IMR-90 (cell line): ENCODE results near the gene FAM174C. TPM values are rescaled to one million over a fixed set of nuclear protein-coding genes. Genes with fewer than 3 reads are reported as not detected.

ENCODE experiments used
- ATAC-seq: fragments of 200-7000 bp; cut with Tn5 transposase; 2 replicates; pipeline ENCODE4 v1.9.1; 2020; ENCODE audit warnings: low read depth, mild to moderate bottlenecking, moderate library complexity
- BruUV-seq: library from RNA; stranded (reverse); fragments of 400-500 nt; replicated peaks from 2 replicates; lab custom pipeline; 2021; lab: Mats Ljungman, UMichigan
- CTCF ChIA-PET: fragments of 300-600 bp; formaldehyde crosslinking; extraction: SDS; loops from one replicate; lab custom pipeline; 2021; ENCODE audit warnings: antibody characterized with exemption; lab: Yijun Ruan, JAX
- POLR2A ChIA-PET: fragments of 300-600 bp; sonication (Branson Sonifier 250); formaldehyde crosslinking; loops from one replicate; lab custom pipeline; 2022; ENCODE audit warnings: antibody characterized with exemption; ENCODE audit not compliant: unreplicated experiment; lab: Charles Lee
- DNase-seq: peaks from one replicate; pipeline ENCODE4 v3.0.0; 2013
- H2AFZ ChIP-seq: replicated peaks from 2 replicates; pipeline ENCODE3; 2013; ENCODE audit warnings: low read length, mild to moderate bottlenecking; ENCODE audit not compliant: poor library complexity
- H2AK5ac ChIP-seq: 2 replicates; pipeline ENCODE4 v1.6.1; 2013; ENCODE audit warnings: low read depth, low read length, inconsistent platforms
- H2AK9ac ChIP-seq: replicated peaks from 2 replicates; pipeline ENCODE3; 2013; ENCODE audit warnings: mild to moderate bottlenecking, low read depth, low read length, moderate library complexity; ENCODE audit not compliant: poor library complexity
- H2BK120ac ChIP-seq: 2 replicates; pipeline ENCODE4 v1.6.1; 2013; ENCODE audit warnings: low read depth, low read length, inconsistent platforms
- H2BK15ac ChIP-seq: 3 replicates; pipeline ENCODE4 v1.6.1; 2013; ENCODE audit warnings: low read depth, low read length, inconsistent platforms
- H2BK20ac ChIP-seq: 2 replicates; pipeline ENCODE4 v1.6.1; 2013; ENCODE audit warnings: low read depth, mild to moderate bottlenecking, inconsistent platforms, low read length, moderate library complexity
- H2BK5ac ChIP-seq: 2 replicates; pipeline ENCODE4 v1.6.1; 2013; ENCODE audit warnings: mild to moderate bottlenecking, low read depth, low read length, inconsistent platforms; ENCODE audit not compliant: poor library complexity, severe bottlenecking
- H3K14ac ChIP-seq: replicated peaks from 2 replicates; pipeline ENCODE4 v1.6.1; 2013; ENCODE audit warnings: low read depth, low read length, inconsistent platforms
- H3K18ac ChIP-seq: 2 replicates; pipeline ENCODE4 v1.6.1; 2013; ENCODE audit warnings: low read depth, low read length, control low read depth
- H3K23ac ChIP-seq: 2 replicates; pipeline ENCODE4 v1.6.1; 2013; ENCODE audit warnings: low read depth, low read length, inconsistent platforms
- H3K27ac ChIP-seq: 2 replicates; pipeline ENCODE4 v1.5.1; 2013; ENCODE audit warnings: mild to moderate bottlenecking, control low read depth, low read length; ENCODE audit not compliant: insufficient read depth
- H3K27me3 ChIP-seq: 2 replicates; pipeline ENCODE4 v1.6.1; 2013; ENCODE audit warnings: low read length; ENCODE audit not compliant: control insufficient read depth, insufficient read depth
- H3K36me3 ChIP-seq: 2 replicates; pipeline ENCODE4 v1.6.1; 2013; ENCODE audit warnings: low read length, mixed read lengths; ENCODE audit not compliant: control insufficient read depth, insufficient read depth
- H3K4ac ChIP-seq: 2 replicates; pipeline ENCODE4 v1.6.1; 2013; ENCODE audit warnings: low read depth, low read length, inconsistent platforms
- H3K4me1 ChIP-seq: 2 replicates; pipeline ENCODE4 v1.6.1; 2013; ENCODE audit warnings: low read length, mixed read lengths; ENCODE audit not compliant: control insufficient read depth, insufficient read depth
- H3K4me2 ChIP-seq: 2 replicates; pipeline ENCODE4 v1.6.1; 2013; ENCODE audit warnings: low read depth, mild to moderate bottlenecking, control low read depth, low read length, moderate library complexity
- H3K4me3 ChIP-seq: 2 replicates; pipeline ENCODE4 v1.5.1; 2013; ENCODE audit warnings: low read depth, mild to moderate bottlenecking, control low read depth, low read length, moderate library complexity; ENCODE audit not compliant: insufficient read depth
- H3K56ac ChIP-seq: 2 replicates; pipeline ENCODE4 v1.6.1; 2013; ENCODE audit warnings: low read length, inconsistent platforms; ENCODE audit not compliant: insufficient read depth; ENCODE audit errors: extremely low read depth
- H3K79me1 ChIP-seq, 2 experiments: 2 replicates each; pipeline ENCODE4 v1.6.1; 2013; ENCODE audit warnings: low read length in 2 of 2, inconsistent platforms in 1 of 2, low read depth in 1 of 2
- H3K9ac ChIP-seq: 2 replicates; pipeline ENCODE4 v1.6.1; 2013; ENCODE audit warnings: low read depth, low read length, control low read depth
- H3K9me1 ChIP-seq: 2 replicates; pipeline ENCODE4 v1.6.1; 2013; ENCODE audit warnings: low read length, inconsistent platforms; ENCODE audit not compliant: insufficient read depth
- H3K9me3 ChIP-seq: 2 replicates; pipeline ENCODE4 v1.6.1; 2013; ENCODE audit warnings: low read length; ENCODE audit not compliant: control insufficient read depth, insufficient read depth
- H4K20me1 ChIP-seq: 2 replicates; pipeline ENCODE4 v1.6.1; 2013; ENCODE audit warnings: low read length, inconsistent platforms; ENCODE audit not compliant: insufficient read depth
- H4K5ac ChIP-seq: 2 replicates; pipeline ENCODE4 v1.6.1; 2013; ENCODE audit warnings: mild to moderate bottlenecking, low read depth, low read length, control low read depth
- H4K8ac ChIP-seq, 2 experiments: 2 replicates each; pipeline ENCODE4 v1.6.1; 2013; ENCODE audit warnings: low read depth in 2 of 2, low read length in 2 of 2, control low read depth in 1 of 2, inconsistent platforms in 1 of 2
- H4K91ac ChIP-seq: 2 replicates; pipeline ENCODE4 v1.6.1; 2013; ENCODE audit warnings: low read depth, low read length, inconsistent platforms; ENCODE audit not compliant: insufficient read depth
- CEBPB ChIP-seq: IDR thresholded peaks from 2 replicates; pipeline ENCODE4 v1.6.1; 2012; ENCODE audit warnings: low read depth, low read length, improper control_type of control experiment
- CHD1 ChIP-seq: IDR thresholded peaks from 2 replicates; pipeline ENCODE4 v1.6.1; 2012; ENCODE audit warnings: low read depth, low read length, improper control_type of control experiment
- FOS ChIP-seq: fragments of 150-350 bp; IDR thresholded peaks from 2 replicates; pipeline ENCODE4 v1.6.1; 2016; ENCODE audit warnings: low read depth, low read length
- MAFK ChIP-seq: IDR thresholded peaks from 2 replicates; pipeline ENCODE4 v1.6.1; 2012; ENCODE audit warnings: low read depth, low read length, improper control_type of control experiment
- MAZ ChIP-seq: IDR thresholded peaks from 2 replicates; pipeline ENCODE4 v1.6.1; 2012; ENCODE audit warnings: low read depth, mild to moderate bottlenecking, low read length, improper control_type of control experiment, moderate library complexity, borderline replicate concordance
- NFE2L2 ChIP-seq: fragments of 150-350 bp; IDR thresholded peaks from 2 replicates; pipeline ENCODE4 v1.6.1; 2016; ENCODE audit warnings: low read depth, mild to moderate bottlenecking, low read length
- POLR2A ChIP-seq: IDR thresholded peaks from 2 replicates; pipeline ENCODE4 v1.6.1; 2012; ENCODE audit warnings: mild to moderate bottlenecking, low read depth, low read length
- RAD21 ChIP-seq: IDR thresholded peaks from 2 replicates; pipeline ENCODE4 v1.6.1; 2012; ENCODE audit warnings: low read length, improper control_type of control experiment
- RFX5 ChIP-seq: IDR thresholded peaks from 2 replicates; pipeline ENCODE4 v1.8.0; 2012; ENCODE audit warnings: low read depth, mild to moderate bottlenecking, low read length, moderate library complexity
- SMC3 ChIP-seq: fragments of 150-350 bp; IDR thresholded peaks from 2 replicates; pipeline ENCODE4 v1.6.1; 2016; ENCODE audit warnings: low read depth, mild to moderate bottlenecking, antibody characterized with exemption, low read length, moderate library complexity
- WGBS, 2 experiments: methylation state at CpG; one replicate each; pipeline versions ENCODE4 v1.1.5 to v1.1.7; 2013; ENCODE audit warnings: missing lambda C conversion rate in 2 of 2; ENCODE audit not compliant: insufficient read length in 1 of 2; ENCODE audit errors: extremely low coverage in 2 of 2; 5-methylcytosine and 5-hydroxymethylcytosine counted together
- dilution Hi-C: fragments of 300-500 bp; cut with HindIII; formaldehyde crosslinking; loops from one replicate; pipeline ENCODE4 v1.14.3; 2018; ENCODE audit warnings: low sequenced_read_pairs; ENCODE audit not compliant: unreplicated experiment
- in situ Hi-C: fragments of 300-500 bp; cut with MboI; formaldehyde crosslinking; loops from 3 replicates; pipeline ENCODE4 v1.14.3; 2019; ENCODE audit warnings: low sequenced_read_pairs, inconsistent platforms, mixed read lengths
- intact Hi-C: fragments of 100-400 bp; cut with micrococcal nuclease; formaldehyde crosslinking; loops from 2 replicates; pipeline ENCODE4 v1.10.0; 2022
- polyA plus RNA-seq, 3 experiments: library from polyadenylated mRNA; depleted of rRNA; stranded (reverse); fragments of >200 nt; gene quantifications; 2 replicates each; pipeline ENCODE4 v1.2.3, GENCODE V29; 2012; ENCODE audit warnings: low replicate concordance in 1 of 3
- total RNA-seq: library from RNA; depleted of rRNA; stranded (reverse); fragments of >200 nt; gene quantifications from 2 replicates; pipeline ENCODE4 v1.2.3, GENCODE V29; 2012
- TF ChIP-seq, protein P1 (sequence below): fragments of 150-350 bp; IDR thresholded peaks from 2 replicates; pipeline ENCODE4 v1.6.1; 2017; ENCODE audit warnings: mild to moderate bottlenecking, antibody characterized with exemption, low read length, low read depth
- TF ChIP-seq, protein P2 (sequence below): fragments of 150-350 bp; IDR thresholded peaks from 2 replicates; pipeline ENCODE4 v1.6.1; 2016; ENCODE audit warnings: low read depth, mild to moderate bottlenecking, low read length, moderate library complexity, borderline replicate concordance
- TF ChIP-seq, protein P3 (sequence below): conservative IDR thresholded peaks from 2 replicates; pipeline ENCODE4 v1.5.1; 2012; ENCODE audit warnings: mild to moderate bottlenecking, low read depth, low read length, improper control_type of control experiment

Gene FAM174C
- total and polyA plus RNA-seq, 2 of the 4 experiments (the other 2 are of a cell fraction) = 7.5 to 61.8 TPM

DNA sequence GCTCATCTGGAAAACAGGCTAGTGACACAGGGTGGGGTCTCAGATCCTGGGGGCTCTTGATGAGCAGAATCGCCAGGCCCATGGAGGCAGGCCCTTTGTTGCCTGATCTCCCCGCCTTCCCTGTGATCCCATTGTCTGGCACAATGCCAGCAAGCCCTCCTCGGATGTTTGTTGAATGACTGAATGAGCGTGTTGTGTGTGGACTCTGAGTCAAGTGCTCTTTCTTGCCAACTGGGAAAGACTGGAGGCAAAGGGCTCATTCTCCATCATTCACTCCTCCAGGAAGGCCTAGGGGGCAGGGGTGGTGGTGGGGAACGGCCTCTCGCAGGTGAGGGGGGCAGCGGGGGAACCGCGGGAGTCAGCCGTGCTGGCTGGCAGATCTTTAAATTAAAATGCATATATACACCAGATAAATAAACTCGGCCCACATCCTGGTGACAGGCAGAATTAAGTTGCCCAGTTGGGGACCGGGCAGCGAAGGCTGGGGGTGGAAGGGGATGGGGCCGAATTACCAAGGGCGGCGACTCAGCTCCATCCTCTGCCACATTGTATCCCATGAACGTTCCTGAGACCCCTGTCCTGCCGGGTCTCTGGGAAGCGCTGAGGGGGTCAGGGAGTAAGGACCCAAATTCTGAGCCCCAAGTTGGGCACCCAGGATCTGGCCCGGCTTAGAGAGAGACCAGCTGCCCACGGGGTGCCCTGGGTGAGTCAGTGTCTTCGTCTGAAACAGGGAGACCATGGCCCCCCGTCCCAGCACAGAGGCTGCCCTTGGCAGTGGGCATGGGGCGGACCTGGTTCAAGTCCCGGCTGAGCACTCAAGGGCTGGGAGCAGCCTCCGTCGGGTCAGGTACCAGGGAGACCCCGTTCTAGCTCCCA is 34.9 kb downstream of the FAM174C start (continued):
- no peak for TF ChIP-seq CEBPB
- no peak for TF ChIP-seq POLR2A

DNA sequence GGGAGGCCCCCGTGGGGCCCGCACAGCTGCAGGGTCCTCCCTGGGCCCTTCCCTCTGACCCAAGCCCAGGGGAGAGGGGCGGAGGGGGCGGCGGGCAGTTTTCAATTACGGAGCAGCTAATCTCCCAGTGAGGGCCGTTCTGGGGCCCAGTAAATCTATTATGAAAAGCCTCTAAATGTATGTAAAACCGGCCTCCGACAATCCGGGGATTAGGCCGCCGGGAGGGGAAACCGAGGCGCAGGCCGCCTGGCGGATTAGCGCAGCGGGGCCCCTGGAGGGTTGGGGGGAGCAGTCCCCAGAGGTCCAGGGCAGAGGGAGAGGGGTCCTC is 35.5 kb downstream of the FAM174C start:
- H2BK20ac ChIP-seq = no peak overlapping the region
- POLR2A ChIA-PET = no interaction called here
- H3K4me2 ChIP-seq = no peak overlapping the region
- no peak overlapping the region for H4K5ac ChIP-seq
- H3K9ac ChIP-seq = no peak overlapping the region
- no peak overlapping the region for H4K8ac ChIP-seq
- no peak overlapping the region for H3K56ac ChIP-seq
- WGBS, 2 experiments = 83% methylated on average over 5 of the region's 18 CpGs; no CpG with 5 or more reads in 1 of the 2 experiments
- no peaks in the 10 kb centered on the region; the same call in 1 of the 2 replicates for H4K20me1 ChIP-seq
- H2AK9ac ChIP-seq = no peak overlapping the region
- ATAC-seq = no peak
- no peak overlapping the region for H2AK5ac ChIP-seq
- H3K23ac ChIP-seq = no peak overlapping the region
- intact Hi-C loops = no loop called here
- H3K4me1 ChIP-seq = no peaks in the 10 kb centered on the region; the same call in 1 of the 2 replicates
- CTCF ChIA-PET = no interaction called here
- no peak overlapping the region for H3K4ac ChIP-seq
- no peaks in the 10 kb centered on the region for H3K79me1 ChIP-seq
- H4K91ac ChIP-seq = no peak overlapping the region
- H3K9me3 ChIP-seq = no peaks in the 10 kb centered on the region
- no peak overlapping the region for H2AFZ ChIP-seq
- H2BK120ac ChIP-seq = no peak overlapping the region
- H3K36me3 ChIP-seq = no peaks in the 10 kb centered on the region
- H3K14ac ChIP-seq = no peak overlapping the region
- no peak for DNase-seq
- H3K9me1 ChIP-seq = no peaks in the 10 kb centered on the region
- dilution Hi-C loops = no loop called here
- H3K27me3 ChIP-seq = peaks cover 9% of the 10 kb centered on the region
- no peak overlapping the region for H3K27ac ChIP-seq
- H2BK15ac ChIP-seq = no peak overlapping the region
- H3K18ac ChIP-seq = no peak overlapping the region
- no TSS peak for BruUV-seq
- no peak overlapping the region for H2BK5ac ChIP-seq
- TF ChIP-seq CEBPB (no peak), CHD1 (no peak), RAD21 (no peak), NFE2L2 (no peak), RFX5 (no peak), MAFK (no peak), FOS (no peak), POLR2A (no peak), SMC3 (no peak), MAZ (no peak)
- TF ChIP-seq, protein P1, sequence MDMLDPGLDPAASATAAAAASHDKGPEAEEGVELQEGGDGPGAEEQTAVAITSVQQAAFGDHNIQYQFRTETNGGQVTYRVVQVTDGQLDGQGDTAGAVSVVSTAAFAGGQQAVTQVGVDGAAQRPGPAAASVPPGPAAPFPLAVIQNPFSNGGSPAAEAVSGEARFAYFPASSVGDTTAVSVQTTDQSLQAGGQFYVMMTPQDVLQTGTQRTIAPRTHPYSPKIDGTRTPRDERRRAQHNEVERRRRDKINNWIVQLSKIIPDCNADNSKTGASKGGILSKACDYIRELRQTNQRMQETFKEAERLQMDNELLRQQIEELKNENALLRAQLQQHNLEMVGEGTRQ = no peak
- TF ChIP-seq, protein P2, sequence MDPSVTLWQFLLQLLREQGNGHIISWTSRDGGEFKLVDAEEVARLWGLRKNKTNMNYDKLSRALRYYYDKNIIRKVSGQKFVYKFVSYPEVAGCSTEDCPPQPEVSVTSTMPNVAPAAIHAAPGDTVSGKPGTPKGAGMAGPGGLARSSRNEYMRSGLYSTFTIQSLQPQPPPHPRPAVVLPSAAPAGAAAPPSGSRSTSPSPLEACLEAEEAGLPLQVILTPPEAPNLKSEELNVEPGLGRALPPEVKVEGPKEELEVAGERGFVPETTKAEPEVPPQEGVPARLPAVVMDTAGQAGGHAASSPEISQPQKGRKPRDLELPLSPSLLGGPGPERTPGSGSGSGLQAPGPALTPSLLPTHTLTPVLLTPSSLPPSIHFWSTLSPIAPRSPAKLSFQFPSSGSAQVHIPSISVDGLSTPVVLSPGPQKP = no peak
- TF ChIP-seq, protein P3, sequence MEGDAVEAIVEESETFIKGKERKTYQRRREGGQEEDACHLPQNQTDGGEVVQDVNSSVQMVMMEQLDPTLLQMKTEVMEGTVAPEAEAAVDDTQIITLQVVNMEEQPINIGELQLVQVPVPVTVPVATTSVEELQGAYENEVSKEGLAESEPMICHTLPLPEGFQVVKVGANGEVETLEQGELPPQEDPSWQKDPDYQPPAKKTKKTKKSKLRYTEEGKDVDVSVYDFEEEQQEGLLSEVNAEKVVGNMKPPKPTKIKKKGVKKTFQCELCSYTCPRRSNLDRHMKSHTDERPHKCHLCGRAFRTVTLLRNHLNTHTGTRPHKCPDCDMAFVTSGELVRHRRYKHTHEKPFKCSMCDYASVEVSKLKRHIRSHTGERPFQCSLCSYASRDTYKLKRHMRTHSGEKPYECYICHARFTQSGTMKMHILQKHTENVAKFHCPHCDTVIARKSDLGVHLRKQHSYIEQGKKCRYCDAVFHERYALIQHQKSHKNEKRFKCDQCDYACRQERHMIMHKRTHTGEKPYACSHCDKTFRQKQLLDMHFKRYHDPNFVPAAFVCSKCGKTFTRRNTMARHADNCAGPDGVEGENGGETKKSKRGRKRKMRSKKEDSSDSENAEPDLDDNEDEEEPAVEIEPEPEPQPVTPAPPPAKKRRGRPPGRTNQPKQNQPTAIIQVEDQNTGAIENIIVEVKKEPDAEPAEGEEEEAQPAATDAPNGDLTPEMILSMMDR = no peak
- no peak overlapping the region for H3K4me3 ChIP-seq
- in situ Hi-C loops = no loop called here
